22Rv1 (cell line): ENCODE measurements around the gene ADAMTS9.

Experiments used
- CTCF ChIP-seq: fragments of 450-650 bp; IDR thresholded peaks from 2 replicates; pipeline ENCODE4 v1.5.1; 2017; ENCODE audit warnings: mild to moderate bottlenecking
- ZFX ChIP-seq: fragments of 450-650 bp; IDR thresholded peaks from 2 replicates; pipeline ENCODE4 v1.6.1; 2017; ENCODE audit warnings: antibody characterized with exemption, borderline replicate concordance

GRCh38 chr3:64576211-64576775 lies 111.5 kb downstream of the ADAMTS9 start:
- no peak for TF ChIP-seq CTCF
- TF ChIP-seq ZFX = no peak
